HG02938 (cell line): ENCODE measurements around the gene HMGCS2.
A peak's percentile ranks its signal among the peaks of the same experiment; 100 is the strongest.

Experiments used
- ATAC-seq: cut with Tn5 transposase; IDR thresholded peaks from one replicate; pipeline ENCODE4 v1.9.1; 2021; ENCODE audit warnings: mild to moderate bottlenecking, moderate library complexity; ENCODE audit not compliant: unreplicated experiment

The HMGCS2 gene

GRCh38 chr1:119768778-119769177 is at the start of gene HMGCS2:
TSS of gene HMGCS2 (minus strand) at chr1:119768905. CDS start at chr1:119768844, 61 bp downstream.
- no peak for ATAC-seq

GRCh38 chr1:119818181-119818580 is 49.5 kb upstream of the HMGCS2 start:
- ATAC-seq = no peak

- no peak for ATAC-seq
Observed at GRCh38 chr1:119816407-119816806, 47.7 kb upstream of the HMGCS2 start.

GRCh38 chr1:119815928-119816327 is 47.2 kb upstream of the HMGCS2 start:
- ATAC-seq = no peak

GRCh38 chr1:119815361-119815760 is 46.7 kb upstream of the HMGCS2 start:
- ATAC-seq = no peak

GRCh38 chr1:119814288-119814687 is 45.6 kb upstream of the HMGCS2 start:
- ATAC-seq = no peak

GRCh38 chr1:119811985-119812557 is 43.4 kb upstream of the HMGCS2 start:
- ATAC-seq = no peak

- ATAC-seq = no peak
Observed at GRCh38 chr1:119811387-119811786, 42.7 kb upstream of the HMGCS2 start, which contains the start of gene REG4. TSS of gene REG4 (minus strand) at chr1:119811460. CDS start at chr1:119808769, 2,691 bp downstream.

GRCh38 chr1:119808972-119809550 is 40.4 kb upstream of the HMGCS2 start:
- ATAC-seq = peak; percentile 67

- ATAC-seq = no peak
Observed at GRCh38 chr1:119808491-119808890, 39.8 kb upstream of the HMGCS2 start.

- ATAC-seq = no peak
Observed at GRCh38 chr1:119806489-119806888, 37.8 kb upstream of the HMGCS2 start.

GRCh38 chr1:119805746-119806145 is 37.0 kb upstream of the HMGCS2 start:
- no peak for ATAC-seq

GRCh38 chr1:119805247-119805646 is 36.5 kb upstream of the HMGCS2 start:
- no peak for ATAC-seq

GRCh38 chr1:119799599-119800177 is 31.0 kb upstream of the HMGCS2 start:
- ATAC-seq = no peak

- ATAC-seq = no peak
Observed at GRCh38 chr1:119799003-119799402, 30.3 kb upstream of the HMGCS2 start.

GRCh38 chr1:119797606-119798005 is 28.9 kb upstream of the HMGCS2 start:
- no peak for ATAC-seq

GRCh38 chr1:119797162-119797561 is 28.5 kb upstream of the HMGCS2 start:
- ATAC-seq = no peak

- no peak for ATAC-seq
Observed at GRCh38 chr1:119795261-119796200, 26.8 kb upstream of the HMGCS2 start.

GRCh38 chr1:119794876-119795240 is 26.2 kb upstream of the HMGCS2 start:
- no peak for ATAC-seq

- no peak for ATAC-seq
Observed at GRCh38 chr1:119794230-119794875, 25.6 kb upstream of the HMGCS2 start.

GRCh38 chr1:119791377-119791776 is 22.7 kb upstream of the HMGCS2 start:
- no peak for ATAC-seq
